Peyer's patch (tissue), 4 donors: ENCODE measurements around the gene KLKB1. TPM values are rescaled to one million over a fixed set of nuclear protein-coding genes. Genes with fewer than 3 reads are reported as not detected.

Experiments
- DNase-seq, 3 donors: peaks; one replicate each; pipeline ENCODE4 v3.0.0-alpha.2; 2017 to 2019
- H3K27ac ChIP-seq, 4 donors: fragments of 200-600 bp; sonication (generic); one replicate each; pipeline ENCODE4 v1.5.1; 2016 to 2019
- H3K27me3 ChIP-seq, 2 donors: fragments of 200-600 bp; sonication (generic); one replicate each; pipeline ENCODE4 v1.5.1; 2019
- H3K36me3 ChIP-seq, 3 donors: fragments of 200-600 bp; sonication (generic); one replicate each; pipeline ENCODE4 v1.5.1; 2016 to 2019
- H3K4me1 ChIP-seq, 4 donors: fragments of 200-600 bp; sonication (generic); one replicate each; pipeline ENCODE4 v1.5.1; 2016 to 2019
- H3K4me3 ChIP-seq, 4 donors: fragments of 200-600 bp; sonication (generic); 1 replicate in 3 of 4; 2 replicates in 1 of 4; pipeline ENCODE4 v1.5.1; 2016 to 2019; ENCODE audit warnings: mild to moderate bottlenecking in 1 of 4
- H3K9me3 ChIP-seq, 4 donors: fragments of 200-600 bp; sonication (generic); one replicate each; pipeline ENCODE4 v1.5.1; 2016 to 2019; ENCODE audit warnings: mild to moderate bottlenecking in 1 of 4
- POLR2A ChIP-seq, 2 donors: fragments of 450-650 bp; IDR thresholded peaks; one replicate each; pipeline ENCODE4 v1.5.1; 2017; ENCODE audit warnings: antibody characterized with exemption in 2 of 2, mild to moderate bottlenecking in 2 of 2, moderate library complexity in 2 of 2
- total RNA-seq, 4 donors: library from RNA; depleted of rRNA; stranded (reverse); fragments of >200 nt; gene quantifications; one replicate each; pipeline ENCODE4 v1.1.0, GENCODE V29; 2016
- TF ChIP-seq, protein P1 (sequence below), 6 experiments: fragments of 450-650 bp in 4 of 6; fragments of 200-600 bp in 2 of 6; sonication (generic) in 1 of 6; IDR thresholded peaks; one replicate each; pipeline ENCODE4 v1.5.1; 2017 to 2019; ENCODE audit warnings: antibody characterized with exemption in 6 of 6, mild to moderate bottlenecking in 3 of 6, moderate library complexity in 1 of 6

KLKB1 gene
- total RNA-seq, 4 donors from 2014 or later: 4.5 to 8.6 (median 7.5) TPM; not detected in 1

DNA sequence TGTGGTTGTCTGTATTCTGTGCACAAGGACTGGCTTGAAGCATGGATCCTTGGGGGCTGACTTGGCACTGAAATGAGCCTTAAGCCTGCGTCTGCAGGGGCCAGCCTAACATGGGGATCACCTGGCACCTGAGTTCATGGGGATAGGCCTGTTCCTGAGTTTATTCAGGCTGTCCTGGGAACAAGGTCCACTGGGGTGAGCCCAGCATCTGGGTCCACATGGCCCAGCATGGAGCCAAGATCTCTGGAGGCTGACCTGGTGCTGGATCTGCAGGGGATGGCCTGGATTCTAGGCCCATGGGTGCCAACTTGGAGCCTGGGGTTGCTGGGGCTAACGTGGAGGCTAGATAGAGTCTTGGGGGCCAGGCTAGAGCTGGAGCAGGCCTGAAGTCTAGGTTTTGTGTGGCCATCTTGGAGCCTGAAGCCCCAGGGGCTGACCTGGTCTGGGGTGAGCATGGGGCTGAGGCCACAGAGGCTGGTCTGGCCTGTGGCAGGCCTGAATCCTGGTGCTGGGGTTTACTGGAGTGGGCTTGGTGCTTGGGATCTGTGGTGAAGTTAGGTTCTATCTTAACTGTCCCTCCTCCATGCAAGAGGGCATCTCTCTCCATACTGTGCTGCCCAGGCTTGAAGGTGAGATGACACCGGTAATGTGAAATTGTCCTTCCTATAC is 652 bp upstream of the KLKB1 start:
- no peaks in the 10 kb centered on the region for H3K36me3 ChIP-seq
- TF ChIP-seq POLR2A (IDR thresholded peaks at IDR 0.05): no peak
- TF ChIP-seq, protein P1, sequence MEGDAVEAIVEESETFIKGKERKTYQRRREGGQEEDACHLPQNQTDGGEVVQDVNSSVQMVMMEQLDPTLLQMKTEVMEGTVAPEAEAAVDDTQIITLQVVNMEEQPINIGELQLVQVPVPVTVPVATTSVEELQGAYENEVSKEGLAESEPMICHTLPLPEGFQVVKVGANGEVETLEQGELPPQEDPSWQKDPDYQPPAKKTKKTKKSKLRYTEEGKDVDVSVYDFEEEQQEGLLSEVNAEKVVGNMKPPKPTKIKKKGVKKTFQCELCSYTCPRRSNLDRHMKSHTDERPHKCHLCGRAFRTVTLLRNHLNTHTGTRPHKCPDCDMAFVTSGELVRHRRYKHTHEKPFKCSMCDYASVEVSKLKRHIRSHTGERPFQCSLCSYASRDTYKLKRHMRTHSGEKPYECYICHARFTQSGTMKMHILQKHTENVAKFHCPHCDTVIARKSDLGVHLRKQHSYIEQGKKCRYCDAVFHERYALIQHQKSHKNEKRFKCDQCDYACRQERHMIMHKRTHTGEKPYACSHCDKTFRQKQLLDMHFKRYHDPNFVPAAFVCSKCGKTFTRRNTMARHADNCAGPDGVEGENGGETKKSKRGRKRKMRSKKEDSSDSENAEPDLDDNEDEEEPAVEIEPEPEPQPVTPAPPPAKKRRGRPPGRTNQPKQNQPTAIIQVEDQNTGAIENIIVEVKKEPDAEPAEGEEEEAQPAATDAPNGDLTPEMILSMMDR (IDR thresholded peaks at IDR 0.05): no peak
- no peak overlapping the region for H3K4me3 ChIP-seq
- H3K27ac ChIP-seq: no peak overlapping the region
- no peaks in the 10 kb centered on the region for H3K27me3 ChIP-seq
- no peak for DNase-seq
- no peaks in the 10 kb centered on the region for H3K4me1 ChIP-seq
- H3K9me3 ChIP-seq: no peaks in the 10 kb centered on the region

- DNase-seq: no peak
- Histone ChIP-seq H3K27ac (no peak overlapping the region), H3K36me3 (peaks cover 0 to 4% (median 0%) of the 10 kb centered on the region in 3 donors), H3K4me3 (peak overlapping the region in 1 of 4 donors; percentile 8), H3K9me3 (no peaks in the 10 kb centered on the region), H3K4me1 (no peaks in the 10 kb centered on the region), H3K27me3 (no peaks in the 10 kb centered on the region)
- TF ChIP-seq POLR2A (IDR thresholded peaks at IDR 0.05): no peak
- TF ChIP-seq, protein P1 (IDR thresholded peaks at IDR 0.05): no peak
Measured at GRCh38 chr4:186227744-186228513, 622 bp downstream of the KLKB1 start.

DNA sequence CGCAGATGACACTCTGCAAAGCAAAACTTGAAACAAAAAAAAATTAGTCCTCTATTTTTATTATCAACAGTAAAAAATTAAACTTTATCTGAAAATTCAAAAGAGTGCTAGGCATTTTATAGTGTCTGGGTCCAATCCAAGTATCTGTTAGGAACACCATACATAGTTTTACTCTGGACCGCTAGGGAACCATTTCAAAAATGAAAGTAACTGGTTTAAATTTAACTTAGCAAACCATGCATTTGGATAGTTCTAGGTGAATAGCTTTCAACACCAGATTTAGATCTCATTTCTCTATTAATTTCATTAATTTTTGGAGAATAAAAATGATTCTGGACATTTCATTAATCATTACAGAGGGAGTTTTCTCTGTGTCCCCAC is 1.2 kb downstream of the KLKB1 start:
- no peaks in the 10 kb centered on the region for H3K27me3 ChIP-seq
- peaks cover 0 to 7% (median 0%) of the 10 kb centered on the region in 3 donors for H3K36me3 ChIP-seq
- no peaks in the 10 kb centered on the region for H3K9me3 ChIP-seq
- TF ChIP-seq, protein P1 (IDR thresholded peaks at IDR 0.05): no peak
- TF ChIP-seq POLR2A (IDR thresholded peaks at IDR 0.05): no peak
- no peaks in the 10 kb centered on the region for H3K4me1 ChIP-seq
- no peak for DNase-seq
- H3K4me3 ChIP-seq: peak overlapping the region in 1 of 4 donors; percentile 8
- no peak overlapping the region for H3K27ac ChIP-seq

GRCh38 chr4:186234367-186234766 is 7.1 kb downstream of the KLKB1 start:
- no peaks in the 10 kb centered on the region for H3K9me3 ChIP-seq
- no peaks in the 10 kb centered on the region for H3K27me3 ChIP-seq
- no peak overlapping the region for H3K4me3 ChIP-seq
- no peaks in the 10 kb centered on the region for H3K4me1 ChIP-seq
- peaks cover 0 to 7% (median 0%) of the 10 kb centered on the region in 3 donors for H3K36me3 ChIP-seq
- no peak for DNase-seq
- no peak for TF ChIP-seq POLR2A (IDR thresholded peaks at IDR 0.05)
- H3K27ac ChIP-seq: no peak overlapping the region

- Histone ChIP-seq H3K36me3 (peaks cover 0 to 7% (median 0%) of the 10 kb centered on the region in 3 donors), H3K4me3 (no peak overlapping the region), H3K27ac (no peak overlapping the region), H3K27me3 (no peaks in the 10 kb centered on the region), H3K9me3 (no peaks in the 10 kb centered on the region), H3K4me1 (no peaks in the 10 kb centered on the region)
- TF ChIP-seq, protein P1 (IDR thresholded peaks at IDR 0.05): no peak
- no peak for TF ChIP-seq POLR2A (IDR thresholded peaks at IDR 0.05)
- DNase-seq: no peak
Measured at GRCh38 chr4:186236126-186236525, 8.8 kb downstream of the KLKB1 start.

GRCh38 chr4:186240452-186240847 is 13.1 kb downstream of the KLKB1 start:
- H3K36me3 ChIP-seq: no peaks in the 10 kb centered on the region
- H3K4me1 ChIP-seq: no peaks in the 10 kb centered on the region
- no peaks in the 10 kb centered on the region for H3K9me3 ChIP-seq
- no peak for DNase-seq
- H3K27ac ChIP-seq: no peak overlapping the region
- H3K27me3 ChIP-seq: no peaks in the 10 kb centered on the region
- no peak for TF ChIP-seq POLR2A (IDR thresholded peaks at IDR 0.05)
- TF ChIP-seq, protein P1 (IDR thresholded peaks at IDR 0.05): no peak
- no peak overlapping the region for H3K4me3 ChIP-seq
